Fibroblast of the conjunctiva (primary cell): ENCODE data around the gene ALKBH2.

Source experiments
- DNase-seq: peaks from one replicate; pipeline ENCODE4 v3.0.0-alpha.2; 2010; ENCODE audit warnings: low read depth

The ALKBH2 gene

GRCh38 chr12:109113661-109114321, 20.5 kb upstream of the ALKBH2 start:
- DNase-seq: no peak

DNA sequence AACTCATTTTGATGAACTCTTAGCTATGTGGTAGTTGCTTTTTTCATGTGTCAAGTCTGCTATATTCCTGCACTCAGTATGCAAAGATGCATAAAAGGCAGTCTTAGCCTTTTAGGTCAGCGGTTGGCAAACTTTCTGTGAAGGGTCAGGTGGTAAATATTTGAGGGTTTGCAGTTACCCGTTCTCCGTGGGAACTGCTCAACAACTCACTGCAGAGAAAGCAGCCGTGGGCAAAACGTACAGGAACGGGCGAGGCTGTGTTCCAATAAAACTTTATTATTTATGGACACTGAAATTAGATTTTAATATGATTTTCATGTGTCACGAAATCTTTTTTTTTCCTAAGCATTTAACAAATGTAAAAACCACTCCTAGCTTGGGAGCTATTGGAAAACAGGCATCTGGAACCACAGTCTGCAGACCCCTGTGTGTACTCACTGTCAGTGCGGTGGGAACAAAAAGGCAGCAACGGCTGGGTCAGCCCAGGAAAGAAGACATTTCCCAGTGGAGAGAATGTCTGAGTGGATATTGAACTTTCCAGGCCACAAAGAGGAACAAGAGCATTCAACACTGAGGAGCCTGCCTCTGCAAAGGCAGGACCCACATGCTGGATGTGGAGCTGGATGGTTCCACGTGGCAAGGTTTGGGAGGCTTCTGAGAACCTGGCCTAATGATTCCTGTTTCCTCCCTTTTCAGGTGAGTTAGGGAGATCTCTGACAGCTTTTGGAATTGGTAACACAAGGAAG, 19.6 kb upstream of the ALKBH2 start:
- DNase-seq: no peak

- peak; percentile 82 for DNase-seq
These were observed 17.8 kb upstream of the ALKBH2 start for GRCh38 chr12:109110988-109111495.

DNA sequence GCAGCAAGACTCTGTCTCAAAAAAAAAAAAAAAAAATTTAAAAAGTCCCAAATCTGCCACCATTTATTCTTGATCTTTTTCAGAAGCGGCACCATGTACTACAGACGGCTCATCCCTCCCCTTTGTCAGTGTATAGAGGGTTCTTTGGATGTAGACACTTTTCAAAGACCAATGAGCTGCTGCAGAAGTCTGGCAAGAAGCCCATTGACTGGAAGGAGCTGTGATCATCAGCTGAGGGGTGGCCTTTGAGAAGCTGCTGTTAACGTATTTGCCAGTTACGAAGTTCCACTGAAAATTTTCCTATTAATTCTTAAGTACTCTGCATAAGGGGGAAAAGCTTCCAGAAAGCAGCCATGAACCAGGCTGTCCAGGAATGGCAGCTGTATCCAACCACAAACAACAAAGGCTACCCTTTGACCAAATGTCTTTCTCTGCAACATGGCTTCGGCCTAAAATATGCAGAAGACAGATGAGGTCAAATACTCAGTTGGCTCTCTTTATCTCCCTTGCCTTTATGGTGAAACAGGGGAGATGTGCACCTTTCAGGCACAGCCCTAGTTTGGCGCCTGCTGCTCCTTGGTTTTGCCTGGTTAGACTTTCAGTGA, 16.6 kb upstream of the ALKBH2 start:
- DNase-seq: no peak

DNA sequence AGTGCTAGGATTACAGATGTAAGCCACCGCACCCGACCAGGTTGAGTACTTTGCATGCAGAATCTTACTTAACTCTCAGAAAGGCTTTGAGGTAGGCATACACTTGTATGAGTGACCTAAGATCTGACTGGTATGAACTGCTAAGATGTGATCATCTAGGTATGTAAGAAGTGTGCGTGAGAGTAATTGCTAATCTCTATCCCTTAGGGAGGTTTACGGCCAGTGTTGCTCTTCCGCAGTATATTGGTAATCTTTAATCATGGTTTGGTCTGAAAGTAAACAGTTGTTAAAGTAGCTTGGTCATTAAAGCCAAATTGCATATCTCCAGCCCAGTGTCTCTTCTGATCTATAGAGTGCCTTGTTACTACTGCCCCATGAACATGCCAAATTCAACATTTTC, 11.9 kb upstream of the ALKBH2 start:
- DNase-seq: no peak

DNA sequence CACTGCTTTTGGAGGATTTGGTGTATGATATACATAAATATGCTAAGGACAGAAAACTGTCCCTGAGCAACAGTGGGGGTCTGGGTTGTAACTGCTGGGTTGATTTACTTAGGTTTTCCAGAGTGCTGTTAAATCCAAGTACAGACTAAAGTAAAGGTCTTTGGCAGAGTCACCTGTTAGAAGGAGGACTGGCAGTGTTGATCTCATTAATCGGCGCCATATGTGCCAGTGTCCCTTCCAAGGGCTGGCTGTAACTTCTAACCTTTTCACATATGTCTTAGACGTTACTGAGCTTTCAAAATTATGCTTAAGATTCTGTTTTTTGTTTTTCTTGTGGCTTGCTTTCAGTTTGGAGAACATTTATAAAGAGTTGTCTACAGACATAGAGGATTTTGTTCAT, 9.2 kb upstream of the ALKBH2 start:
- no peak for DNase-seq

DNA sequence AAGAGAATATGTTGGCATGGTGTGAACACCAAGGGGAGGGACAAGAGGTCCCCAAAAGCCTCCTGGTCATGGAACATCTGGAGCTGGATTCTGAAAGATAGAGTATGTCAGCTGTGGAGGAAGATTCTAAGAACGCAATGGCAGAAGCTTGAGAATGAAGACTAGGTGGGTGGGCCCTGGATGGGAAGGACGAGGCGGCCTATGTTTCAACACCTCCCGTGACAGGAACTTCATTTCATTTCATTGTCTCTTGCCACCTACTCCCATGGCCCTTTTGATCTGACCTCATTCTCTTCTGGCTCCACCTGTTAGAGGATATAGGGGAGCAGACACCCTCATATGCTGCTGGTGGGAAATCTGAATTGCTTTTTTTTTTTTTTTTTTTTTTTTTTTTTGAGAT, 7.5 kb upstream of the ALKBH2 start:
- no peak for DNase-seq

- no peak for DNase-seq
These were observed 6.3 kb upstream of the ALKBH2 start for GRCh38 chr12:109099431-109100020.

- DNase-seq: no peak
These were observed 5.4 kb upstream of the ALKBH2 start for GRCh38 chr12:109098651-109099050.

- peak; percentile 44 for DNase-seq
These were observed 4.9 kb upstream of the ALKBH2 start for GRCh38 chr12:109098183-109098604.

DNA sequence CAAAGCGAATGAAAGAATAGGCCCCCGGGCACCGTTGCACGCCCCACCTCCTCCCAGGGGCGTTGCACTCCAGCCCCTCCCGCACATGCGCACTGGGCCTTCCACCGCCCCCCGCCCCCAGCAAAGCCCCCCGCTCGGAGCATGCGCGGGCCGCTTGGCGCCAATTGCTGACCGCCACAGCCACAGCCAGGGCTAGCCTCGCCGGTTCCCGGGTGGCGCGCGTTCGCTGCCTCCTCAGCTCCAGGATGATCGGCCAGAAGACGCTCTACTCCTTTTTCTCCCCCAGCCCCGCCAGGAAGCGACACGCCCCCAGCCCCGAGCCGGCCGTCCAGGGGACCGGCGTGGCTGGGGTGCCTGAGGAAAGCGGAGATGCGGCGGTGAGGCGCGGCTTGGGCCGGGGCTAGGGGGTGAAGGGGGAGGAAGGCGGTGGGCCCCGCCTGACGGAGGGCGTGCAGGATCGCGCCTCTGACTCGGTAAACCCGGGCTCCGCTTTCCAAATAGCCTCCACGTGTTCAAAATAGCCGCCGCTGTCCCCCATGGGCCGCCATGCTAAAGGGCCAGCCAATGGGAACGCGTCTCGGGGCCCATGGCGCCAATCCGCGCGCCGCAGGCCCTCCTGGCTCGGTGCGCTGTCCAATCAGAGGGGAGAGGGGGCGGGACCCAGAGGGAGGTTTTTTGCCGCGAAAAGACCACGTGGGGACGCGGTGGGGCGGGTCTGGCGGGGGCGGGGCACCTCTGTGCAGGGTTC, 4.3 kb upstream of the ALKBH2 start, which contains the start of gene UNG:
Gene UNG, plus strand, starts transcription at position 163 of the 748 bp plus-strand sequence. Its CDS starts 83 bp downstream, at position 246.
- DNase-seq: peak; percentile 91

DNA sequence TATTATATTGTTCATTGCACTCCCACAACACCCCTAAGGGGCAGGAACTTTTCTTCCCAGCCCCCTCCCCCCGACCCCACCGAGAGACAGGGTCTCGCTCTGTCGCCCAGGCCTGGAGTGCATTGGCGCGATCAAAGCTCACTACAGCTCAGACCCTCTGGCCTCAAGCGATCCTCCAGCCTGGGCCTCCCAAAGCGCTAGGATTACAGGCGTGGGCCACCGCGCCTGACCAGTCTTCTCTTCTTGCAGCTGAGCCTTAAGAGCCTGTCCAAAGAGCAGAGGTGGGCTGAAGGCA, 3.8 kb upstream of the ALKBH2 start:
- no peak for DNase-seq

DNA sequence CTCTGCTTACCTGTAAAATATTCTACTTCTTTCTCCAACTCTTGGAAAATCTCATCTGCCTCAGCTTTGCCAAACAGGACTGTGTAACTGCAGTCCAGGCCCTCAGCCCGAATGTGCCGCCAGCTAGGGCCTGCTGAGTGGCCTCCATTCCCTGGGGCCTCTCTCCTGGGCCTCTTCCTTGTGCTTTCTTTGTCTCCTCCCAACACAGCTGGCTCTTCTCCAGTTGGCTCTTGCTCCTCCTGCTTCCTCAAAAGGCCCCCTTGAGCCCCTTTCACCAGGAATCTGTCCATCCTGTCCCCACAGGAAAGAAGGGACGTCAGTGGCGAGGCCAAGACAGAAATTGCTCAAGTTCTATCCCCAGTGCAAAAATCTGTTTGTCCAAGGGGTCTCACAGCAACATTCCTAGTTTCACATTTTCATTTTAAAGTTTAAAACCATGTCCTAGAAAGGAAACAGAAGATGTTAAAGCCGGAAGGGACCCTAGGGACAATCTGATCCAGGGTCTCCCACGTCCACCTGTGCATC, 713 bp downstream of the ALKBH2 start:
- DNase-seq: no peak

DNA sequence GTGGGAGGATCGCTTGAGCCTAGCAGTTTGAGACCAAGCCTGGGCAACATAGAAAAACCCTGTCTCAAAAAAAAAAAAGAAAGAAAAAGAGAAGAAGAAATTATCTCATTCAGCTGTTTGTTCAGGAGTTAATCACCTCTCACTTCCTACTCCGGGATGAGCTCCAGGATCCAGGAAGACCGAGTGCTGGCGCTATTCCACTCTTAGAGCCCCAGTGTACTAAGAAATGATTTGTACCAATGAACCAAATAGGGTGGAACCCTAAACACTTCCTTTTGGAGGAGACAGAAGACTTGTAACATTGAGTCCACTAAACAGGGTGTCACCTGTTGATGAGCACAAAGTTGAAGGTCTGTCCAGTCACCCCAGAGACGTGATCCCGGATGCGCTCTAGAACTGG, 3.6 kb downstream of the ALKBH2 start:
- DNase-seq: no peak

- no peak for DNase-seq
These were observed 4.5 kb downstream of the ALKBH2 start for GRCh38 chr12:109088818-109089217.

- no peak for DNase-seq
These were observed 6.0 kb downstream of the ALKBH2 start for GRCh38 chr12:109087250-109087649.

DNA sequence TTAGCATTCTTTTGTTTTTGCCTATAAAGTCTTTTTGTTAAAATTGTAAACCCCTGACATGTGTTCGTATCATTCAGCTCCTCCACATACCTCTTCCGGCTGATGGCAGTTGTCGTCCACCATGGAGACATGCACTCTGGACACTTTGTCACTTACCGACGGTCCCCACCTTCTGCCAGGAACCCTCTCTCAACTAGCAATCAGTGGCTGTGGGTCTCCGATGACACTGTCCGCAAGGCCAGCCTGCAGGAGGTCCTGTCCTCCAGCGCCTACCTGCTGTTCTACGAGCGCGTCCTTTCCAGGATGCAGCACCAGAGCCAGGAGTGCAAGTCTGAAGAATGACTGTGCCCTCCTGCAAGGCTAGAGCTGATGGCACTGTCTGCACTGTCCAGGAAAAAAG, 7.7 kb downstream of the ALKBH2 start:
- DNase-seq: no peak

GRCh38 chr12:109084425-109084824, 8.8 kb downstream of the ALKBH2 start:
- DNase-seq: no peak

GRCh38 chr12:109082751-109083150, 10.5 kb downstream of the ALKBH2 start:
- DNase-seq: no peak

DNA sequence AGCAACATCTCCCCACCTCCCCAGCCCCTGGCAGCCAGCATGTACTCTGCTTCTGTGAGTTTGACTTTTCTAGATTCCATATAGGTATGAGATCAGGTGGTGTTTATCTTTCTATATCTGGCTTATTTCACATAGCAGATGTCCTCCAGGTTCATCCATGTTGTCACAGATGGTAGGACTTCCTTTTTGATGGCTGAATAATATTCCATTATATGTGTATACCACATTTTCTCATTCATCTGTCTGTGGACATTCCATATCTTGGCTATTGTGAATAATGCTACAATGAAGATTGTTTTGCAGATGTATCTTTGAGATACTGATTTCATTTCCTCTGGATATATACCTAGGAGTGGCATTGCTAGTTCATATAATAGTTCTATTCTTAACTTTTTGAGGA, 18.4 kb downstream of the ALKBH2 start:
- DNase-seq: no peak

DNA sequence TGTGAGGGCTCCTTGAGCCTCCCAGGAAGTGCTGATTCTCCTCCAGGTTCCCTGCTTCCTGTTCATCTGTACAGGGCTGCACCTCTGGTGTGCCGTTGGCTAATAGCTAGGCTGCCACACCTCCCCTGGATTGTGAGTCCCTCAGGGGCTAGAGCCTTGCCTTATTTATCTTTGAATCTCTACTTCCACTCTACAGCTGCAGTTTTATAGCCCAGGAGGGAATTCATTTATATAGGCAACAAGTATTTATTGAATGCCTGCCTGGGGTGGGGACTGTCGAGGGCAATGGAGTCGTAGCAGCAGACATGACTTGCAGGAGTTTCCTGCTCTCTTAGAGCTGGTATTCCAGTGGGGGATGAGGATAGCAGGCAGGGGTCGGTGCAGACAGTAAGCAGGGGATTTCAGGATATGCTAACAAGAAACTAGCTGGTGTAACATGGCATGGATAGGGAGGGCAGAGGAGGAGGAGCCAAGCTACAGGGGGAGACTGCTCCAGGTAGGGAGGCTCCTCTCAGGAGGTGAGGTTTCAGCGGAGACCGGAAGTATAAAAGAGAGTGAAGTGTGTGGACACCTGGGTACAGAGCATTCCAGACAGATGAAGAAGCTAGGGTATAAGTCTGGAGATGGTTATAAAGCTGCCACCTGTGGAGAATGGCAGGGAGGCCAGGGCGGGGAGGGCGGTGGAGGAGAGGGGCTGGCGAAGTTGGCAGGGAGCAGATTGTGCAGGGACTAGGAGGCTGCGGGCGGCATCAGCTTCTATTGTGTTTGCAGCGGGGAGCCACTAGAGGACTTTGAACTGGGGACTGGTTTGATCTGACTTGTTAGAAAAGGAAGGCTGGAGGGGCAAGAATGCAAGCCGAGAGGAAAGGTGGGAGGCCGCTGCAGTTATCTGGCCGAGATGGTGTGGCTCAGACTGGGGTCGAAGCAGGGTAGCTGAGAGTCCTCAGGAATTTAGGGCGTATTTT, 23.7 kb downstream of the ALKBH2 start:
- no peak for DNase-seq
